ENCODE data around the gene EEF1G.
A peak's percentile ranks its signal among the peaks of the same experiment; 100 is the strongest.

GRCh38 chr11:62593434-62594044 lies 19.8 kb upstream of the EEF1G start:
- TF ChIP-seq CTCF (IDR thresholded peaks at IDR 0.05; ENCODE audit: insufficient read depth, low read length, poor library complexity, severe bottlenecking) (peak; percentile 57), EZH2phosphoT487 (conservative IDR thresholded peaks at IDR 0.05; ENCODE audit: low read length) (no peak)

Measured in SU-DHL-6 (cell line).